K562 (cell line): ENCODE results near the gene CCNY. TPM values are rescaled to one million over a fixed set of nuclear protein-coding genes. Genes with fewer than 3 reads are reported as not detected.
A peak's percentile ranks its signal among the peaks of the same experiment; 100 is the strongest.

Experiments
- ARID3B ChIP-seq: fragments of 250-450 bp; sonication (Bioruptor Pico); IDR thresholded peaks from 2 replicates; pipeline ENCODE4 v1.4.0; 2020; ENCODE audit warnings: borderline replicate concordance
- CEBPB ChIP-seq: fragments of 450-650 bp; IDR thresholded peaks from 2 replicates; pipeline ENCODE4 v1.6.1; 2016; ENCODE audit warnings: missing genetic modification characterization, missing compliant biosample characterization
- E2F8 ChIP-seq: fragments of 450-650 bp; IDR thresholded peaks from 2 replicates; pipeline ENCODE4 v1.7.1; 2018; ENCODE audit warnings: mild to moderate bottlenecking, low read depth; ENCODE audit not compliant: partially characterized antibody
- FOXJ2 ChIP-seq: fragments of 200-800 bp; sonication (Bioruptor generic); IDR thresholded peaks from 2 replicates; pipeline ENCODE4 v1.6.1; 2016; ENCODE audit warnings: missing genetic modification characterization, missing compliant biosample characterization
- FOXM1 ChIP-seq, 2 experiments: fragments of 450-650 bp in 1 of 2; sonication (generic) in 1 of 2; formaldehyde crosslinking in 1 of 2; IDR thresholded peaks; 2 replicates each; pipeline versions ENCODE4 v1.6.1 to v1.9.0; 2017 to 2022; ENCODE audit warnings: low read depth in 2 of 2, mild to moderate bottlenecking in 2 of 2, missing genetic modification reagents in 1 of 2, moderate library complexity in 1 of 2
- HDAC2 ChIP-seq: fragments of 450-650 bp; IDR thresholded peaks from 2 replicates; pipeline ENCODE4 v1.6.1; 2016; ENCODE audit warnings: mild to moderate bottlenecking
- KHSRP ChIP-seq: fragments of 450-650 bp; IDR thresholded peaks from 2 replicates; pipeline ENCODE4 v1.6.1; 2017
- RAD21 ChIP-seq, 2 experiments: fragments of 250-450 bp in 1 of 2; fragments of 450-650 bp in 1 of 2; sonication (Bioruptor Pico) in 1 of 2; formaldehyde crosslinking in 1 of 2; IDR thresholded peaks in 1 of 2; conservative IDR thresholded peaks in 1 of 2; 2 replicates each; pipeline versions ENCODE4 v1.4.0 to v1.8.0; 2020 to 2022; ENCODE audit warnings: mild to moderate bottlenecking in 2 of 2, moderate library complexity in 1 of 2
- SMAD4 ChIP-seq: fragments of 250-450 bp; sonication (Bioruptor Pico); conservative IDR thresholded peaks from 2 replicates; pipeline ENCODE4 v1.8.0; 2021; ENCODE audit warnings: inconsistent platforms, mild to moderate bottlenecking, moderate library complexity
- SOX6 ChIP-seq: fragments of 450-650 bp; IDR thresholded peaks from 2 replicates; pipeline ENCODE4 v1.6.1; 2014; ENCODE audit warnings: mild to moderate bottlenecking
- TBL1XR1 ChIP-seq, 2 experiments: IDR thresholded peaks; 2 replicates each; pipeline ENCODE4 v1.6.1; 2012; ENCODE audit warnings: improper control_type of control experiment in 2 of 2, low read length in 2 of 2, mild to moderate bottlenecking in 1 of 2
- WHSC1 ChIP-seq: IDR thresholded peaks from one replicate; pipeline ENCODE4 v1.6.1; 2012; ENCODE audit warnings: low read length, control low read depth, inconsistent platforms
- XRCC3 ChIP-seq: fragments of 450-650 bp; IDR thresholded peaks from 2 replicates; pipeline ENCODE4 v1.6.1; 2017; ENCODE audit warnings: mild to moderate bottlenecking, moderate library complexity
- ZBTB2 ChIP-seq: fragments of 450-650 bp; IDR thresholded peaks from 2 replicates; pipeline ENCODE4 v1.6.1; 2016; ENCODE audit warnings: antibody characterized with exemption
- ZNF175 ChIP-seq: fragments of 200-800 bp; sonication (Bioruptor generic); IDR thresholded peaks from 2 replicates; pipeline ENCODE4 v1.6.1; 2016; ENCODE audit warnings: low read depth, mild to moderate bottlenecking, missing genetic modification characterization, missing compliant biosample characterization
- ZNF274 ChIP-seq: IDR thresholded peaks from 2 replicates; pipeline ENCODE4 v1.6.1; 2011; ENCODE audit warnings: low read depth, mild to moderate bottlenecking, low read length, moderate library complexity, borderline replicate concordance
- ZNF316 ChIP-seq: fragments of 450-650 bp; IDR thresholded peaks from 2 replicates; pipeline ENCODE4 v1.6.1; 2016
- ZNF609 ChIP-seq: sonication (generic); formaldehyde crosslinking; IDR thresholded peaks from 2 replicates; pipeline ENCODE4 v1.8.1; 2023; ENCODE audit warnings: missing genetic modification reagents, mild to moderate bottlenecking, borderline replicate concordance
- polyA plus RNA-seq, 8 experiments: library from polyadenylated mRNA; depleted of rRNA in 4 of 8; stranded (reverse) in 5 of 8; unstranded in 3 of 8; fragments of >200 nt; fragmentation: Nextera tagmentation in 2 of 8; fragmentation: Illumina TruSeq in 1 of 8; extraction: Ambion mirVana in 2 of 8; extraction: Trizol in 1 of 8; gene quantifications; 2 replicates each; pipeline versions ENCODE4 v1.2.1 to v1.2.3, GENCODE V29; 2011 to 2014; ENCODE audit warnings: inconsistent platforms in 1 of 8, missing spikeins in 1 of 8
- total RNA-seq, 7 experiments: library from RNA; depleted of rRNA in 6 of 7; stranded (reverse); fragments of >200 nt in 6 of 7; fragmentation: Illumina TruSeq in 2 of 7; extraction: Trizol in 2 of 7; gene quantifications; 2 replicates each; pipeline versions ENCODE4 v1.2.1 to v1.2.3, GENCODE V29; 2011 to 2021; ENCODE audit warnings: low replicate concordance in 1 of 7

The CCNY gene
- total and polyA plus RNA-seq, 9 of the 15 experiments (the other 6 are each of a cell fraction or from before 2014, with no cell fraction given) = 8.4 to 109 (median 38.6) TPM

- TF ChIP-seq ZNF274 (no peak), FOXM1 (IDR thresholded peaks at IDR 0.05; ENCODE audit: low read depth) (no peak), FOXM1 (CRISPR knock-in tag; IDR thresholded peaks at IDR 0.05; ENCODE audit: low read depth) (no peak), HDAC2 (no peak), ZNF316 (no peak), WHSC1 (no peak), XRCC3 (no peak), ZNF609 (CRISPR knock-in tag) (no peak), TBL1XR1 (IDR thresholded peaks at IDR 0.05; ENCODE audit: low read length in 2 of 2) (no peak), SOX6 (no peak), RAD21 (CRISPR knock-in tag; conservative IDR thresholded peaks at IDR 0.05 in 1 of 2, IDR thresholded peaks at IDR 0.05 in 1 of 2) (peak in 1 of 2 experiments; percentile 2; a peak in 1 of 4 replicates), SMAD4 (CRISPR knock-in tag) (no peak), KHSRP (no peak), CEBPB (tag) (no peak), E2F8 (no peak), ZBTB2 (peak; percentile 7; the same call in 1 of the 2 replicates), ARID3B (no peak), ZNF175 (no peak), FOXJ2 (tag) (no peak)
Measured at GRCh38 chr10:35378541-35379210, 42.4 kb downstream of the CCNY start (continued).
